Activated T-cell treated with anti-CD3 and anti-CD28 coated beads, Interleukin-2, amount 50 U/mL, for 72 hours (primary cell): ENCODE data around the gene TSR2. TPM values are rescaled to one million over a fixed set of nuclear protein-coding genes. Genes with fewer than 3 reads are reported as not detected.
"Not testable (repeated sequence)": the region's sequence is repeated elsewhere in the genome, so short reads cannot be mapped to it uniquely, and the experiment has no call there.

Source experiments
- ATAC-seq, 2 donors: fragments of 150-1000 bp; cut with Tn5 transposase; replicated peaks in 1 of 2; 2 replicates each; pipeline ENCODE4 v1.10.0; 2021; ENCODE audit warnings: moderate library complexity in 2 of 2, mild to moderate bottlenecking in 1 of 2
- DNase-seq, 2 donors: peaks; one replicate each; pipeline ENCODE4 v3.0.0; 2021 to 2022; ENCODE audit warnings: mixed read lengths in 1 of 2
- H3K27ac Mint-ChIP-seq: one replicate; pipeline ENCODE4 v1.8.0; 2022; ENCODE audit warnings: mild to moderate bottlenecking, moderate library complexity, mixed read lengths
- H3K27me3 Mint-ChIP-seq: one replicate; pipeline ENCODE4 v1.8.0; 2022; ENCODE audit warnings: low read depth, mixed read lengths
- H3K36me3 Mint-ChIP-seq, 2 donors: one replicate each; pipeline ENCODE4 v1.8.0; 2022; ENCODE audit warnings: mixed read lengths in 2 of 2, mild to moderate bottlenecking in 1 of 2; ENCODE audit not compliant: insufficient read depth in 2 of 2
- H3K4me1 Mint-ChIP-seq: one replicate; pipeline ENCODE4 v1.8.0; 2022; ENCODE audit warnings: low read depth, mixed read lengths
- H3K4me3 Mint-ChIP-seq, 2 donors: one replicate each; pipeline ENCODE4 v1.8.0; 2022; ENCODE audit warnings: mild to moderate bottlenecking in 2 of 2, mixed read lengths in 2 of 2, moderate library complexity in 2 of 2
- H3K9me3 Mint-ChIP-seq, 2 donors: one replicate each; pipeline ENCODE4 v1.8.0; 2022; ENCODE audit warnings: mixed read lengths in 2 of 2
- total RNA-seq, 2 donors: library from RNA; stranded (reverse); gene quantifications; one replicate each; pipeline ENCODE4 v1.2.3, GENCODE V29; 2022

TSR2 gene
- total RNA-seq, 2 donors from 2014 or later, result 42.2 to 53.8 TPM

- Mint-ChIP-seq H3K27ac (no peak overlapping the region), H3K27me3 (peaks cover 29% of the 10 kb centered on the region), H3K9me3 (peaks cover 0 to under 1% of the 10 kb centered on the region in 2 donors), H3K4me1 (no peaks in the 10 kb centered on the region), H3K36me3 (peaks cover 0 to under 1% of the 10 kb centered on the region in 2 donors), H3K4me3 (no peak overlapping the region)
- DNase-seq (no peak), ATAC-seq (no peak)
Observed at GRCh38 chrX:54484666-54485065, 44.5 kb downstream of the TSR2 start.

- H3K4me3 Mint-ChIP-seq, H3K4me1 Mint-ChIP-seq: not testable (repeated sequence)
Observed at GRCh38 chrX:54489819-54490218, 49.6 kb downstream of the TSR2 start.

GRCh38 chrX:54492340-54492739 is 52.1 kb downstream of the TSR2 start:
- H3K36me3 Mint-ChIP-seq, result peaks cover 0 to 5% of the 10 kb centered on the region in 2 donors
- H3K27me3 Mint-ChIP-seq, result peaks cover 27% of the 10 kb centered on the region
- H3K9me3 Mint-ChIP-seq, result peaks cover 0 to 3% of the 10 kb centered on the region in 2 donors
- no peak overlapping the region for H3K4me3 Mint-ChIP-seq
- peaks cover 8% of the 10 kb centered on the region for H3K4me1 Mint-ChIP-seq
- no peak overlapping the region for H3K27ac Mint-ChIP-seq
- no peak for DNase-seq
- ATAC-seq, result no peak

More at GRCh38 chrX:54489819-54490218, 49.6 kb downstream of the TSR2 start:
- H3K27me3 Mint-ChIP-seq, result peaks cover 15% of the 10 kb centered on the region
- DNase-seq, H3K27ac Mint-ChIP-seq, ATAC-seq, H3K9me3 Mint-ChIP-seq, H3K36me3 Mint-ChIP-seq: not testable (repeated sequence)

- Mint-ChIP-seq H3K27me3 (peaks cover 44% of the 10 kb centered on the region), H3K4me3 (peak overlapping the region; percentile 45 to 59), H3K9me3 (peaks cover 0 to 3% of the 10 kb centered on the region in 2 donors), H3K4me1 (peaks cover 8% of the 10 kb centered on the region), H3K27ac (no peak overlapping the region), H3K36me3 (peaks cover 0 to 5% of the 10 kb centered on the region in 2 donors)
- DNase-seq (no peak), ATAC-seq (no peak)
Observed at GRCh38 chrX:54494166-54494988, 54.2 kb downstream of the TSR2 start.

Other genes with a start within 250 kb of the TSR2 start
- 1 to 10 TPM; 1.3 to 1.4 TPM for gene WNK3, start 82.4 kb upstream of the TSR2 start, total RNA-seq
- under 1 TPM; 0.32 to 0.46 TPM for gene FGD1, start 55.8 kb downstream of the TSR2 start, total RNA-seq
- gene GNL3L, start 89.8 kb downstream of the TSR2 start, total RNA-seq, result 10 to 100 TPM; 49.4 to 55.7 TPM